Glutamatergic neuron (in vitro differentiated cells): ENCODE results near the gene CCDC9B. TPM values are rescaled to one million over a fixed set of nuclear protein-coding genes. Genes with fewer than 3 reads are reported as not detected.

Experiments used
- DNase-seq: peaks from one replicate; pipeline ENCODE4 v3.0.0; 2022
- H3K27ac Mint-ChIP-seq: one replicate; pipeline ENCODE4 v1.8.0; 2020; ENCODE audit warnings: mild to moderate bottlenecking, mixed read lengths, inconsistent platforms; ENCODE audit not compliant: unreplicated experiment
- H3K27me3 Mint-ChIP-seq: one replicate; pipeline ENCODE4 v1.8.0; 2020; ENCODE audit warnings: mild to moderate bottlenecking, moderate library complexity, mixed read lengths, inconsistent platforms; ENCODE audit not compliant: unreplicated experiment
- H3K36me3 Mint-ChIP-seq: one replicate; pipeline ENCODE4 v1.8.0; 2020; ENCODE audit warnings: mild to moderate bottlenecking, mixed read lengths, inconsistent platforms; ENCODE audit not compliant: unreplicated experiment
- H3K4me1 Mint-ChIP-seq: one replicate; pipeline ENCODE4 v1.8.0; 2020; ENCODE audit warnings: mild to moderate bottlenecking, low read depth, mixed read lengths, inconsistent platforms; ENCODE audit not compliant: unreplicated experiment
- H3K4me3 Mint-ChIP-seq: one replicate; pipeline ENCODE4 v1.8.0; 2020; ENCODE audit warnings: mild to moderate bottlenecking, mixed read lengths, inconsistent platforms; ENCODE audit not compliant: unreplicated experiment
- H3K9me3 Mint-ChIP-seq: one replicate; pipeline ENCODE4 v1.8.0; 2020; ENCODE audit warnings: mild to moderate bottlenecking, moderate library complexity, mixed read lengths, inconsistent platforms; ENCODE audit not compliant: unreplicated experiment
- CTCF ChIP-seq: fragments of 200-600 bp; sonication (generic); IDR thresholded peaks from one replicate; pipeline ENCODE4 v1.5.0; 2021; ENCODE audit not compliant: partially characterized antibody, unreplicated experiment
- total RNA-seq: library from RNA; stranded (reverse); fragmentation: NEBNext Ultra II Directional; extraction: Animal tissue kit (Norgen Biotek cat#: 25700); gene quantifications from one replicate; pipeline ENCODE4 v1.2.1, GENCODE V29; 2021; ENCODE audit not compliant: unreplicated experiment

Gene CCDC9B
- total RNA-seq, 1 donor from 2014 or later, result 0.49 TPM

- peak; percentile 54 for DNase-seq
- Mint-ChIP-seq H3K27me3 (peaks cover 8% of the 10 kb centered on the region), H3K4me3 (no peak within 1 kb of the TSS), H3K36me3 (no peaks in the 10 kb centered on the region), H3K27ac (no peak within 1 kb of the TSS), H3K9me3 (no peaks in the 10 kb centered on the region), H3K4me1 (no peaks in the 10 kb centered on the region)
- no peak for TF ChIP-seq CTCF
These were observed 33.1 kb downstream of the CCDC9B start, which contains the start of gene PLCB2 for GRCh38 chr15:40307421-40308211. TSS of gene PLCB2 (minus strand) at chr15:40307935. CDS start at chr15:40307672, 263 bp downstream.

GRCh38 chr15:40306908-40307307 lies 33.8 kb downstream of the CCDC9B start:
- Mint-ChIP-seq H3K36me3 (no peaks in the 10 kb centered on the region), H3K27me3 (peaks cover 8% of the 10 kb centered on the region), H3K4me3 (no peak overlapping the region), H3K9me3 (no peaks in the 10 kb centered on the region), H3K4me1 (no peaks in the 10 kb centered on the region), H3K27ac (no peak overlapping the region)
- TF ChIP-seq CTCF, result no peak
- no peak for DNase-seq

GRCh38 chr15:40306371-40306770 lies 34.4 kb downstream of the CCDC9B start:
- TF ChIP-seq CTCF, result no peak
- Mint-ChIP-seq H3K27me3 (peaks cover 8% of the 10 kb centered on the region), H3K4me3 (no peak overlapping the region), H3K9me3 (no peaks in the 10 kb centered on the region), H3K27ac (no peak overlapping the region), H3K36me3 (no peaks in the 10 kb centered on the region), H3K4me1 (no peaks in the 10 kb centered on the region)
- DNase-seq, result no peak

- no peaks in the 10 kb centered on the region for H3K9me3 Mint-ChIP-seq
- DNase-seq, result no peak
- no peaks in the 10 kb centered on the region for H3K36me3 Mint-ChIP-seq
- no peak overlapping the region for H3K27ac Mint-ChIP-seq
- H3K4me3 Mint-ChIP-seq, result no peak overlapping the region
- peaks cover 8% of the 10 kb centered on the region for H3K27me3 Mint-ChIP-seq
- TF ChIP-seq CTCF, result no peak
- no peaks in the 10 kb centered on the region for H3K4me1 Mint-ChIP-seq
These were observed 35.5 kb downstream of the CCDC9B start for GRCh38 chr15:40305281-40305680.

- DNase-seq, result no peak
- Mint-ChIP-seq H3K4me1 (no peaks in the 10 kb centered on the region), H3K4me3 (no peak overlapping the region), H3K27me3 (peaks cover 5% of the 10 kb centered on the region), H3K27ac (no peak overlapping the region), H3K36me3 (peaks cover 8% of the 10 kb centered on the region), H3K9me3 (peaks cover 1% of the 10 kb centered on the region)
- TF ChIP-seq CTCF, result no peak
These were observed 37.2 kb downstream of the CCDC9B start for GRCh38 chr15:40303576-40303975.
